Breast epithelium (tissue), 3 donors: ENCODE results near the gene KRT7.

Experiments used
- CTCF ChIP-seq, 3 donors: fragments of 450-650 bp; IDR thresholded peaks; one replicate each; pipeline ENCODE4 v1.5.1; 2016 to 2017; ENCODE audit warnings: antibody characterized with exemption in 3 of 3, mild to moderate bottlenecking in 3 of 3, moderate library complexity in 3 of 3
- POLR2A ChIP-seq: fragments of 450-650 bp; IDR thresholded peaks from one replicate; pipeline ENCODE4 v1.6.1; 2016; ENCODE audit warnings: antibody characterized with exemption, mild to moderate bottlenecking, moderate library complexity

GRCh38 chr12:52184813-52185212, 48.2 kb upstream of the KRT7 start:
- TF ChIP-seq CTCF (IDR thresholded peaks at IDR 0.05): no peak
- no peak for TF ChIP-seq POLR2A
